Hepatocyte (in vitro differentiated cells): ENCODE data around the gene IFNGR2.

Experiments
- CTCF ChIP-seq: fragments of 200-600 bp; sonication (generic); IDR thresholded peaks from 2 replicates; pipeline ENCODE4 v1.5.1; 2016; ENCODE audit warnings: antibody characterized with exemption, mild to moderate bottlenecking; ENCODE audit not compliant: poor library complexity
- EZH2 ChIP-seq: fragments of 200-600 bp; sonication (generic); IDR thresholded peaks from 2 replicates; pipeline ENCODE4 v1.6.1; 2016; ENCODE audit warnings: antibody characterized with exemption, mild to moderate bottlenecking, borderline replicate concordance
- EZH2phosphoT487 ChIP-seq: fragments of 200-600 bp; sonication (generic); IDR thresholded peaks from one replicate; pipeline ENCODE4 v1.6.1; 2018; ENCODE audit warnings: antibody characterized with exemption, mild to moderate bottlenecking, low read depth, moderate library complexity; ENCODE audit not compliant: unreplicated experiment, severe bottlenecking

GRCh38 chr21:33425825-33426224 is 22.6 kb downstream of the IFNGR2 start:
- TF ChIP-seq EZH2phosphoT487 (no peak), CTCF (no peak), EZH2 (no peak)
